GM12878 (cell line): ENCODE results near the gene ALCAM. TPM values are rescaled to one million over a fixed set of nuclear protein-coding genes. Genes with fewer than 3 reads are reported as not detected.
A peak's percentile ranks its signal among the peaks of the same experiment; 100 is the strongest.

ENCODE experiments used
- ATAC-seq: fragments of 200-7000 bp; cut with Tn5 transposase; 3 replicates; pipeline ENCODE4 v1.9.1; 2020; ENCODE audit warnings: mild to moderate bottlenecking, moderate library complexity
- BruUV-seq: library from RNA; stranded (reverse); fragments of 400-500 nt; replicated peaks from 2 replicates; lab custom pipeline; 2021; lab: Mats Ljungman, UMichigan
- CTCF ChIA-PET: fragments of 300-600 bp; sonication (Branson Sonifier 250); formaldehyde crosslinking; extraction: SDS; loops from one replicate; lab custom pipeline; 2021; ENCODE audit warnings: inconsistent platforms; lab: Yijun Ruan, JAX
- POLR2A ChIA-PET: fragments of 350-600 bp; formaldehyde crosslinking; extraction: SDS; loops from one replicate; lab custom pipeline; 2021; ENCODE audit warnings: inconsistent platforms; lab: Charles Lee
- RAD21 ChIA-PET: fragments of 300-600 bp; sonication (Branson Sonifier 250); formaldehyde crosslinking; loops from one replicate; lab custom pipeline; 2023; ENCODE audit warnings: antibody characterized with exemption; ENCODE audit not compliant: unreplicated experiment; lab: Charles Lee
- SMC1A ChIA-PET: fragments of 300-600 bp; sonication (Branson Sonifier 250); formaldehyde crosslinking; loops from one replicate; lab custom pipeline; 2023; ENCODE audit not compliant: unreplicated experiment, uncharacterized antibody; lab: Charles Lee
- DNase-seq: peaks from one replicate; pipeline ENCODE4 v3.0.0-alpha.2; 2011; ENCODE audit warnings: low read depth, low spot score
- FAIRE-seq: peaks from 3 replicates; lab custom pipeline; 2011; peaks lifted over from hg19 to GRCh38; lab: Jason Lieb, UNC
- H2AFZ ChIP-seq: 2 replicates; pipeline ENCODE4 v1.6.0; 2011; ENCODE audit warnings: low read depth, low read length, control low read depth; ENCODE audit not compliant: control insufficient read depth
- H3K27ac ChIP-seq: 2 replicates; pipeline ENCODE4 v1.5.1; 2011; ENCODE audit warnings: control low read depth; ENCODE audit not compliant: control insufficient read depth, insufficient read depth
- H3K27me3 ChIP-seq, 2 experiments: replicated peaks in 1 of 2; 2 replicates each; pipeline versions ENCODE4 v1.6.0 to v1.6.1; 2011; ENCODE audit warnings: low read length in 1 of 2; ENCODE audit not compliant: control insufficient read depth in 2 of 2, insufficient read depth in 2 of 2
- H3K36me3 ChIP-seq, 2 experiments: 2 replicates each; pipeline ENCODE4 v1.5.1; 2011; ENCODE audit warnings: low read length in 1 of 2; ENCODE audit not compliant: control insufficient read depth in 2 of 2, insufficient read depth in 2 of 2
- H3K4me1 ChIP-seq: 2 replicates; pipeline ENCODE4 v1.6.1; 2011; ENCODE audit warnings: mild to moderate bottlenecking, low read length, moderate library complexity, mixed read lengths; ENCODE audit not compliant: control insufficient read depth, insufficient read depth
- H3K4me2 ChIP-seq: 2 replicates; pipeline ENCODE4 v1.6.0; 2011; ENCODE audit warnings: control low read depth; ENCODE audit not compliant: control insufficient read depth, insufficient read depth
- H3K4me3 ChIP-seq: fragments of 200-600 bp; sonication (generic); 2 replicates; pipeline ENCODE4 v1.5.1; 2016
- H3K79me2 ChIP-seq: 2 replicates; pipeline ENCODE4 v1.6.0; 2011; ENCODE audit warnings: low read length; ENCODE audit not compliant: control insufficient read depth, insufficient read depth
- H3K9ac ChIP-seq: 2 replicates; pipeline ENCODE4 v1.8.0; 2011; ENCODE audit warnings: low read length, control low read depth, mixed read lengths; ENCODE audit not compliant: control insufficient read depth, insufficient read depth
- H3K9me3 ChIP-seq: replicated peaks from 3 replicates; pipeline ENCODE4 v1.5.1; 2011; ENCODE audit warnings: mild to moderate bottlenecking, low read length; ENCODE audit not compliant: control insufficient read depth, insufficient read depth
- H4K20me1 ChIP-seq: 2 replicates; pipeline ENCODE4 v1.6.0; 2011; ENCODE audit not compliant: control insufficient read depth, insufficient read depth
- CBX5 ChIP-seq: sonication (generic); IDR thresholded peaks from 2 replicates; pipeline ENCODE4 v1.6.1; 2016; ENCODE audit warnings: low read depth, moderate library complexity, mild to moderate bottlenecking, inconsistent platforms
- MYC ChIP-seq: IDR thresholded peaks from 2 replicates; pipeline ENCODE4 v1.6.1; 2011; ENCODE audit warnings: mild to moderate bottlenecking, low read length, moderate library complexity, inconsistent platforms; ENCODE audit not compliant: insufficient read depth, insufficient replicate concordance, insufficient read length, severe bottlenecking
- NR2F1 ChIP-seq: fragments of 450-650 bp; conservative IDR thresholded peaks from 2 replicates; pipeline ENCODE4 v1.6.1; 2017; ENCODE audit warnings: mild to moderate bottlenecking
- RAD51 ChIP-seq: fragments of 450-650 bp; IDR thresholded peaks from 2 replicates; pipeline ENCODE4 v1.6.1; 2016; ENCODE audit warnings: moderate library complexity, mild to moderate bottlenecking, inconsistent platforms
- SMAD1 ChIP-seq: fragments of 450-650 bp; IDR thresholded peaks from 2 replicates; pipeline ENCODE4 v1.6.1; 2018; ENCODE audit warnings: mild to moderate bottlenecking, low read depth; ENCODE audit not compliant: partially characterized antibody
- SREBF1 ChIP-seq: IDR thresholded peaks from 2 replicates; pipeline ENCODE4 v1.6.1; 2012; ENCODE audit warnings: mild to moderate bottlenecking, low read length
- WGBS: methylation state at CpG from one replicate; pipeline ENCODE4 v1.1.6; 2016; ENCODE audit warnings: low lambda C conversion rate; ENCODE audit not compliant: insufficient replicate concordance, insufficient coverage; ENCODE audit errors: missing lambda C conversion rate; 5-methylcytosine and 5-hydroxymethylcytosine counted together
- in situ Hi-C: fragments of 300-500 bp; cut with MboI; formaldehyde crosslinking; loops from 9 replicates; pipeline ENCODE4 v1.14.3; 2018; ENCODE audit warnings: mixed read lengths
- intact Hi-C: fragments of 100-400 bp; cut with micrococcal nuclease; formaldehyde crosslinking; loops from one replicate; pipeline ENCODE4 v1.14.2; 2022; ENCODE audit not compliant: unreplicated experiment
- polyA plus RNA-seq, 11 experiments: library from polyadenylated mRNA; depleted of rRNA in 4 of 11; unstranded in 6 of 11; stranded (reverse) in 5 of 11; fragments of >200 nt; fragmentation: Nextera tagmentation in 4 of 11; fragmentation: Illumina TruSeq in 1 of 11; extraction: Ambion mirVana in 4 of 11; extraction: Trizol in 1 of 11; gene quantifications; 1 replicate in 1 of 11; 2 replicates in 10 of 11; pipeline versions ENCODE4 v1.2.1 to v1.2.3, GENCODE V29; 2011 to 2016; ENCODE audit warnings: inconsistent platforms in 2 of 11, missing spikeins in 2 of 11, low read depth in 1 of 11
- total RNA-seq, 4 experiments: library from RNA; depleted of rRNA in 3 of 4; stranded (reverse); fragments of >200 nt in 3 of 4; fragmentation: Illumina TruSeq in 1 of 4; extraction: Trizol in 1 of 4; gene quantifications; 2 replicates each; pipeline versions ENCODE4 v1.2.1 to v1.2.3, GENCODE V29; 2013 to 2021
- TF ChIP-seq, protein P1 (sequence below): fragments of 450-650 bp; IDR thresholded peaks from 2 replicates; pipeline ENCODE4 v1.6.1; 2017; ENCODE audit warnings: antibody characterized with exemption, mild to moderate bottlenecking, moderate library complexity
- TF ChIP-seq, protein P2 (sequence below): fragments of 450-650 bp; IDR thresholded peaks from 2 replicates; pipeline ENCODE4 v1.6.1; 2017; ENCODE audit warnings: low read depth, mild to moderate bottlenecking, moderate library complexity
- TF ChIP-seq, protein P3 (sequence below): IDR thresholded peaks from 2 replicates; pipeline ENCODE4 v1.6.1; 2011; ENCODE audit warnings: low read depth, low read length, improper control_type of control experiment, borderline replicate concordance
- TF ChIP-seq, protein P4 (sequence below): fragments of 150-350 bp; IDR thresholded peaks from 2 replicates; pipeline ENCODE4 v1.6.1; 2016; ENCODE audit warnings: low read depth, low read length
- TF ChIP-seq, protein P5 (sequence below): fragments of 450-650 bp; IDR thresholded peaks from 2 replicates; pipeline ENCODE4 v1.6.1; 2017; ENCODE audit warnings: borderline replicate concordance

The ALCAM gene
- total and polyA plus RNA-seq, 10 of the 15 experiments (the other 5 are each of a cell fraction or from before 2014, with no cell fraction given): 12.2 to 54.2 (median 32.6) TPM

DNA sequence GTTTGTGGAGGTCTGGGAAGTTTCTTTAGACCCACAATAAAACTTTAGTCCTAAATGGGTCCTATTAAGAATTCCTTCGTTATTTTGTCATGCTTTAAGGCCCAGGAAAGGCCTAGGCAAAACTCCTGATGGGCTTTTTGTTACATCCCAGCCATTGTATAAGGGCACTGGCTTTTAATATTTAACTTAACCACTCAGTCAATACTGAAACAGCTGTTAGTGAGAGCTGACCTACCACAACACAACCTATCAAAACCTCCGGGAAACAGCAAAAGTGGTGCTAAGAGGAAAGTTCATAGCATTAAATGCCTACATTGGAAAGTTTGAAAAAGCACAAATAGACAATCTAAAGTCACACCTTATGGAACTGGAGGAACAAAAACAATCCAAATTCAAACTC, 39.6 kb downstream of the ALCAM start (continued):
- TF ChIP-seq, protein P1, sequence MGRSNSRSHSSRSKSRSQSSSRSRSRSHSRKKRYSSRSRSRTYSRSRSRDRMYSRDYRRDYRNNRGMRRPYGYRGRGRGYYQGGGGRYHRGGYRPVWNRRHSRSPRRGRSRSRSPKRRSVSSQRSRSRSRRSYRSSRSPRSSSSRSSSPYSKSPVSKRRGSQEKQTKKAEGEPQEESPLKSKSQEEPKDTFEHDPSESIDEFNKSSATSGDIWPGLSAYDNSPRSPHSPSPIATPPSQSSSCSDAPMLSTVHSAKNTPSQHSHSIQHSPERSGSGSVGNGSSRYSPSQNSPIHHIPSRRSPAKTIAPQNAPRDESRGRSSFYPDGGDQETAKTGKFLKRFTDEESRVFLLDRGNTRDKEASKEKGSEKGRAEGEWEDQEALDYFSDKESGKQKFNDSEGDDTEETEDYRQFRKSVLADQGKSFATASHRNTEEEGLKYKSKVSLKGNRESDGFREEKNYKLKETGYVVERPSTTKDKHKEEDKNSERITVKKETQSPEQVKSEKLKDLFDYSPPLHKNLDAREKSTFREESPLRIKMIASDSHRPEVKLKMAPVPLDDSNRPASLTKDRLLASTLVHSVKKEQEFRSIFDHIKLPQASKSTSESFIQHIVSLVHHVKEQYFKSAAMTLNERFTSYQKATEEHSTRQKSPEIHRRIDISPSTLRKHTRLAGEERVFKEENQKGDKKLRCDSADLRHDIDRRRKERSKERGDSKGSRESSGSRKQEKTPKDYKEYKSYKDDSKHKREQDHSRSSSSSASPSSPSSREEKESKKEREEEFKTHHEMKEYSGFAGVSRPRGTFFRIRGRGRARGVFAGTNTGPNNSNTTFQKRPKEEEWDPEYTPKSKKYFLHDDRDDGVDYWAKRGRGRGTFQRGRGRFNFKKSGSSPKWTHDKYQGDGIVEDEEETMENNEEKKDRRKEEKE: no peak
- TF ChIP-seq CBX5 (no peak), RAD51 (no peak)
- TF ChIP-seq, all 136 proteins: peak for 0

DNA sequence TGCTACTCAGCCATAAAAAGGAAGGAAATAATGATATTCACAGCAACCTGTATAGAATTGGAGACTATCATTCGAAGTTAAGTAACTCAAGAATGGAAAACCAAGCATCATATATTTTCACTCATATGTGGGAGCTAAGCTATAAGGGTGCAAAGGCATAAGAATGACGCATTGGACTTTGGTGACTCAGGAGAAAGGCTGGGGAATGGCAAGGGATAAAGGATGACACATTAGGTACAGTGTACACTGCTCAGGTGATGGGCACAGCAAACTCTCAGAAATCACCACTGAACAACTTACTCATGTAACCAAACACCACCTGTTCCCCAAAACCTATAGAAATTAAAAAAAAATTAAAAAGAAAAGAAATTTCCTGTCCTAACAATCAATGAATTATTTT, 42.7 kb downstream of the ALCAM start:
- intact Hi-C loops (no loop called here), in situ Hi-C loops (no loop called here)

More for the DNA sequence above, 42.7 kb downstream of the ALCAM start:
- BruUV-seq: no TSS peak
- H3K4me3 ChIP-seq: no peak overlapping the region
- SMC1A ChIA-PET: interaction anchor here (1.3 kb wide), 1 partner anchor 35 kb away, joined by 4 read pairs; no protein-coding TSS in a partner anchor
- no peak overlapping the region for H2AFZ ChIP-seq
- no peak for DNase-seq
- H3K9ac ChIP-seq: no peak overlapping the region
- TF ChIP-seq, protein P2, sequence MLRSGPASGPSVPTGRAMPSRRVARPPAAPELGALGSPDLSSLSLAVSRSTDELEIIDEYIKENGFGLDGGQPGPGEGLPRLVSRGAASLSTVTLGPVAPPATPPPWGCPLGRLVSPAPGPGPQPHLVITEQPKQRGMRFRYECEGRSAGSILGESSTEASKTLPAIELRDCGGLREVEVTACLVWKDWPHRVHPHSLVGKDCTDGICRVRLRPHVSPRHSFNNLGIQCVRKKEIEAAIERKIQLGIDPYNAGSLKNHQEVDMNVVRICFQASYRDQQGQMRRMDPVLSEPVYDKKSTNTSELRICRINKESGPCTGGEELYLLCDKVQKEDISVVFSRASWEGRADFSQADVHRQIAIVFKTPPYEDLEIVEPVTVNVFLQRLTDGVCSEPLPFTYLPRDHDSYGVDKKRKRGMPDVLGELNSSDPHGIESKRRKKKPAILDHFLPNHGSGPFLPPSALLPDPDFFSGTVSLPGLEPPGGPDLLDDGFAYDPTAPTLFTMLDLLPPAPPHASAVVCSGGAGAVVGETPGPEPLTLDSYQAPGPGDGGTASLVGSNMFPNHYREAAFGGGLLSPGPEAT: no peak
- TF ChIP-seq MYC: no peak
- TF ChIP-seq, protein P3, sequence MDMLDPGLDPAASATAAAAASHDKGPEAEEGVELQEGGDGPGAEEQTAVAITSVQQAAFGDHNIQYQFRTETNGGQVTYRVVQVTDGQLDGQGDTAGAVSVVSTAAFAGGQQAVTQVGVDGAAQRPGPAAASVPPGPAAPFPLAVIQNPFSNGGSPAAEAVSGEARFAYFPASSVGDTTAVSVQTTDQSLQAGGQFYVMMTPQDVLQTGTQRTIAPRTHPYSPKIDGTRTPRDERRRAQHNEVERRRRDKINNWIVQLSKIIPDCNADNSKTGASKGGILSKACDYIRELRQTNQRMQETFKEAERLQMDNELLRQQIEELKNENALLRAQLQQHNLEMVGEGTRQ: no peak
- TF ChIP-seq, protein P4, sequence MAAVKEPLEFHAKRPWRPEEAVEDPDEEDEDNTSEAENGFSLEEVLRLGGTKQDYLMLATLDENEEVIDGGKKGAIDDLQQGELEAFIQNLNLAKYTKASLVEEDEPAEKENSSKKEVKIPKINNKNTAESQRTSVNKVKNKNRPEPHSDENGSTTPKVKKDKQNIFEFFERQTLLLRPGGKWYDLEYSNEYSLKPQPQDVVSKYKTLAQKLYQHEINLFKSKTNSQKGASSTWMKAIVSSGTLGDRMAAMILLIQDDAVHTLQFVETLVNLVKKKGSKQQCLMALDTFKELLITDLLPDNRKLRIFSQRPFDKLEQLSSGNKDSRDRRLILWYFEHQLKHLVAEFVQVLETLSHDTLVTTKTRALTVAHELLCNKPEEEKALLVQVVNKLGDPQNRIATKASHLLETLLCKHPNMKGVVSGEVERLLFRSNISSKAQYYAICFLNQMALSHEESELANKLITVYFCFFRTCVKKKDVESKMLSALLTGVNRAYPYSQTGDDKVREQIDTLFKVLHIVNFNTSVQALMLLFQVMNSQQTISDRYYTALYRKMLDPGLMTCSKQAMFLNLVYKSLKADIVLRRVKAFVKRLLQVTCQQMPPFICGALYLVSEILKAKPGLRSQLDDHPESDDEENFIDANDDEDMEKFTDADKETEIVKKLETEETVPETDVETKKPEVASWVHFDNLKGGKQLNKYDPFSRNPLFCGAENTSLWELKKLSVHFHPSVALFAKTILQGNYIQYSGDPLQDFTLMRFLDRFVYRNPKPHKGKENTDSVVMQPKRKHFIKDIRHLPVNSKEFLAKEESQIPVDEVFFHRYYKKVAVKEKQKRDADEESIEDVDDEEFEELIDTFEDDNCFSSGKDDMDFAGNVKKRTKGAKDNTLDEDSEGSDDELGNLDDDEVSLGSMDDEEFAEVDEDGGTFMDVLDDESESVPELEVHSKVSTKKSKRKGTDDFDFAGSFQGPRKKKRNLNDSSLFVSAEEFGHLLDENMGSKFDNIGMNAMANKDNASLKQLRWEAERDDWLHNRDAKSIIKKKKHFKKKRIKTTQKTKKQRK: no peak
- TF ChIP-seq, protein P5, sequence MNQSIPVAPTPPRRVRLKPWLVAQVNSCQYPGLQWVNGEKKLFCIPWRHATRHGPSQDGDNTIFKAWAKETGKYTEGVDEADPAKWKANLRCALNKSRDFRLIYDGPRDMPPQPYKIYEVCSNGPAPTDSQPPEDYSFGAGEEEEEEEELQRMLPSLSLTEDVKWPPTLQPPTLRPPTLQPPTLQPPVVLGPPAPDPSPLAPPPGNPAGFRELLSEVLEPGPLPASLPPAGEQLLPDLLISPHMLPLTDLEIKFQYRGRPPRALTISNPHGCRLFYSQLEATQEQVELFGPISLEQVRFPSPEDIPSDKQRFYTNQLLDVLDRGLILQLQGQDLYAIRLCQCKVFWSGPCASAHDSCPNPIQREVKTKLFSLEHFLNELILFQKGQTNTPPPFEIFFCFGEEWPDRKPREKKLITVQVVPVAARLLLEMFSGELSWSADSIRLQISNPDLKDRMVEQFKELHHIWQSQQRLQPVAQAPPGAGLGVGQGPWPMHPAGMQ: no peak
- TF ChIP-seq SMAD1: no peak
- no peak for TF ChIP-seq SREBF1
- no peak for TF ChIP-seq NR2F1
- POLR2A ChIA-PET: no interaction called here
- no peaks in the 10 kb centered on the region; the same call in 2 of the 3 replicates for H3K9me3 ChIP-seq
- H3K4me2 ChIP-seq: no peak overlapping the region
- H3K4me1 ChIP-seq: no peaks in the 10 kb centered on the region
- peak; percentile 13 for FAIRE-seq
- no peaks in the 10 kb centered on the region for H3K36me3 ChIP-seq
- WGBS: 94% methylated on average over 2 of the region's 2 CpGs
- H3K27me3 ChIP-seq: no peaks in the 10 kb centered on the region
- ATAC-seq: no peak
- no peaks in the 10 kb centered on the region for H4K20me1 ChIP-seq
- no peak overlapping the region for H3K27ac ChIP-seq
- H3K79me2 ChIP-seq: no peaks in the 10 kb centered on the region
- CTCF ChIA-PET: interaction anchor here (1.0 kb wide), 1 partner anchor 812 kb away, joined by 3 read pairs; no protein-coding TSS in a partner anchor
- RAD21 ChIA-PET: no interaction called here
